DMS 273 (cell line): Measurements from ENCODE around the gene ADI1.

Source experiments
- DNase-seq: peaks from one replicate; lab custom pipeline; 2025; ENCODE audit not compliant: unreplicated experiment; lab: John Stamatoyannopoulos, UW

Gene ADI1, protein sequence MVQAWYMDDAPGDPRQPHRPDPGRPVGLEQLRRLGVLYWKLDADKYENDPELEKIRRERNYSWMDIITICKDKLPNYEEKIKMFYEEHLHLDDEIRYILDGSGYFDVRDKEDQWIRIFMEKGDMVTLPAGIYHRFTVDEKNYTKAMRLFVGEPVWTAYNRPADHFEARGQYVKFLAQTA

DNA sequence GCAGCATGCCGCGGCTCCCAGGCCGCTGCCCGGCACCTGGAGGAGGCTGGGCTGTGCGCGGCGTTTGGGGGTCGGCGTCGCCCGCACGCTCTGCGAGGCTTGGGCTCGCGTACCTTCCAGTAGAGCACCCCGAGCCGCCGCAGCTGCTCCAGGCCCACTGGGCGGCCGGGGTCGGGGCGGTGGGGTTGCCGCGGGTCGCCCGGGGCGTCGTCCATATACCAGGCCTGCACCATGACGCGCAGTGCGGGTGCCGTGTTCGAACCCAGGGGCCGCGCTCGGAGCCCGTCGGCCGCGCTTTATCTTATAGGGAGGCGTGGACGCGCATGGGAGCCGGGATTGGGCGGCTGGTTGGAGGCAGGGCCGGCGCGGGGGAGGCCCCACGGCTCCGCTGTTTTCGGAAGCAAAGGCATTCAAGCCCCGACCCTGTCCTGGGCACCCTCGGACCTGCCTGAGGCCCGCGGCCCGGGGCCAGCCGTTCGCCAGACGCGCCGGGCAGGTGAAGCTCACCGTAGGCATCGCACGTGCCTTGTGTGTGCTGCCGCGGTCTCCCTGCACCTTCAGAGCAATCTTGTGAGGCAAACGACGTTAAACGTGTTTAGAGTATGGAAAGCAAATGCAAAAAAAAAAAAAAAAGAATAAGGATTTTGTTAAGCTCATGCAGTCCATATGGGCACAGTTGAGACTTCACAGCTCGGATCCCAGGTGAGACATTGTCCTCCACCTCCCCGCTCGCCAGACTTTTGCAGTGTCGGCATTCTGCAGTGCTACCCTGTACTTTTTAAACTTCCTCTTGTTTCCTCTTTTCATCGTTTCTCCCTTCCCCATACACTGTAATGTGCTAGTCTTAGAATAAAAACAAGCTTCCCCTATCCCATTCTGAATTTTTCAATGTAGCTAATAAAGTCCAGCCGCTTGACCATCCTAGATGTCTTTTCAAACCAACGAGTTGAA lies at the start of gene ADI1:
Gene ADI1 (minus strand): TSS at position 277 of the 951 bp plus-strand sequence. CDS start 44 bp downstream, at position 233.
- peak; percentile 92 for DNase-seq

DNA sequence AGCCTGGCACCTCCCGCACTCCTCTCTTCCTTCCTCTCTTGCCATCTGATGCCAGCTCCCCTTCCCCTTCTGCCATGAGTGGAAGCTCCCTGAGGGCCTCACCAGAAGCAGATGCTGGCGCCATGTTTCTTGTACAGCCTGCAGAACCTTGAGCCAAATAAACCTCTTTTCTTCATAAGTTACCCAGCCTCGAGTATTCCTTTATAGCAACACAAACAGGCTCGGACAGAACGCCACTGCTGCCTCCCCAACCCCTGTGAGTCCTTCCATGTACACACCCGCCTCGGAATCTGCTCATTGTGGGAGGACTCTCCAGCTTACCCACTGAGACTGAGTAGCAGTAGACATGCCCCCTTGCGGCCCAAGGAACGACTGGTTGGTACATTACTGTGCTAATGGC lies 47.5 kb upstream of the ADI1 start:
- no peak for DNase-seq

DNA sequence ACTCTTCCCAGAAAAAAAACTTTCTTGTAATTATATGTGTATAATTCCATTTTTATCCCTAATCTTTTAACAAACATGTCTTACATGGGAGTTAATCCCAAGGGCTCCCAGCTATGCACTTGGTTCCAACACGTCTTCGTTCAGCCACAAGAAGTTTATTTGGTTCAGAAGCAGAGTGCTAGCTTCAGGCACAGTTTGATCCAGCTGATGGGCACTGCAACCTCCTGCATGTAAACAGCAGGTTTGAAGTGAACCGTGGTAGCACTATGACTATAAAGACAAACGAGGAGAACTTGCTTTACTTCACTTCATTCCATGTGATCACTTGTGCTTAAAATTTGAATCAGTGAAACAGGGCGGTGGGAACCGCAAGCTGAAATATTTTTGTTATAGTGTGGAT lies 45.8 kb upstream of the ADI1 start:
- DNase-seq: no peak

DNA sequence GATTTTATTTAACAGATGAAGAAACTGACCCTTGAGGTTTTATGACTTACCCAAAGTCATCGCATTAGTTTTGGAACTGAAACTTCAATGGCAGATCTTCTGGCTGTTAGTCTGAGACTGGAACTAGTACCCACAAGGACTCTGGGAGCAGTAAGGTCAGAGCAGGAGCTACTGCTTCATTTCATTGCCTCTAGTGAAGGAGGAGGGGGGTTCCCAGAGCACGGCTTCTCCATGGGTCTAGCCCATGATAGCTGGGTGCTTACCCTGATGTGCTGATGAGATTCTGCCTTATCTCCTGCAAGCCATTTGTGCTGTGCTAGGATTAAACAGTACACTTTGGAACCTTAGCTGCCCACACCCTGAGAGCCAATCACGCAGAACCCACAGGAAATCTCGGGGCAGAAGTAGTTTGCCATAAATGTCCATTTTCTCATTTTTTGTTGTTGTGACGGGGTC lies 44.2 kb upstream of the ADI1 start:
- no peak for DNase-seq

DNA sequence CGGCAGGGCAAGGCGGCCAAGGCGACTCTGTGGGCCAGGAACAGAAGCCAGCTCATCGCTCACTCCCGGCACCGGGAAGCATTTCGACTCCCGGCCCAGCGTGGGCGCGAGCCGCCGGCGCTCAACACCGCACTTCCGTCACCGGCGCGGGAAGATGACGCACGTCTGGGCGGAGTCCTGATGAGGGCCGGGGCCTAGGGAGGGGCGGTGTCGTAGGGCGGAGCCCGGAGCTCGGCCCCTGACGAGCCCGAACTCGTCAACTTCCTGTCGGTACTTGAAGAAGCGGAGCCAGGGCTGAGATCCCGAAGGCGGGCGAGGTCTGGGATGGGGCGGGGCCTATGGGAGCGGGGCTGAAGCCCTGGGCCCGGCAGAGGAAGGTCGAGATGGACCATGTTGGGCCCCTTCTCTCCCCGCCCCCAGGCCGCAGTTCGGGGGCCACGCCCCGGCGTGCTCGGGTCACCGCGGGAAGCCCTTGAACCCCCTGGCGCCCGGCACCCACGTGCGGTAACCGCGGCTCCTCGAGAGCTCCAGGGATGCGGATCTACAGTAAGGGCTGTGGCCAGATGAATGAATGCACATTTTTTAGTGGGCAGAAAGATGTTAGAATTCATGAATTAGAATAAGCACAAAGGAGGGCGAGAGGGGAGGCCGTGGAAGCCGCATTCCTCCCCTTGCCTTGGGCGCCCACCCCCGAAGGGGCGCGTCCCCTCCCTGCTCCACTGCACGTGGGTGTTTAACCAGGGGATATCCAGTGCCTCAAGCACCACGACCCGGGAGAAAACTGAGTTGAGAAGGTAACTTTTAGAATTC lies 39.1 kb upstream of the ADI1 start, which contains the start of gene RNASEH1:
Gene RNASEH1 (minus strand): TSS at position 129 of the 810 bp plus-strand sequence. CDS start 73 bp downstream, at position 56.
- DNase-seq: peak; percentile 99

DNA sequence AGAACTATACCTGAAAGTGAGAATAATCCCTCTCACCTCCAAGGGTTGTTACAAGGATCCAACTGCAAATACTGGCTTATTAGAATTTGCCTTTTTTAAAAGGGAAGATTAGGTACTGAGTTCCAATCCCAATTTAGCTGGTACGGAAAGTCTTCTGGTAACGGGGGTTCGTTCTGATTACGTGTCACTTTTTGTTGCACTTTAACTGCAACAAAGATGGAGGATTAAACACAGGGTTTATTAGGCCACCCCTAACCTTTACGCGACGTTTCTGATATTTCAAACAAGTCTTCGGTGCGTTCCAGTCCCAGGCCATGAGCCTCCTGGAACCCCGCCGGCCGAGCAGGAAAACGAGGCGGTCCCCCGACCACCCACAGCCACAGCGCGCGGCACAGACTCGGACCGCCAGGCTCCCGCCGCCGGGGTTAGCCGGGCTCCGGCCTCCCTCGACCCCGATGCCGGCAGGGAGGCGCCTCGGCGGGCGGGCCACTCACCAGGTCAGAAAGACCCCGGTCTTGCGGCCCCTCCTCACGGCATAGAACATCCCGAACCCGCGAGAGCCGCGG lies 38.4 kb upstream of the ADI1 start:
- no peak for DNase-seq

DNA sequence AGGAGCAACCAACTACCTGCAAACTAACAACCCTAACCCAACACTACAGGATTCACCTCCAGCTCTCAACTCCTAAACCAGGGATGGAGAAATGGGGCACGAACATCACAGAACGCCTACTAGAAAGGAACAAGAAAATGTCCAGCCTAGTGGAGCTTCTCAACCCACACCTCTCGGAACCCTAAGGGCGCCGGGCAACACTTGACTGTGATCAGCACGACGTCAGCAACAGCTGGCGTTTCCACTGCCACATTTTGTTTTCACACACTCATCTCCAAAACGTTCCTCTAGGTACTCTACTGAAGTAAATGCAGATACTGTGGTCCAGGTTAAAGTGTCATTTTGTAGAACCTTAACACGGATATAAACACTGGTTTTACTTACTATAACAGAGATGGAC lies 34.6 kb upstream of the ADI1 start:
- DNase-seq: no peak

DNA sequence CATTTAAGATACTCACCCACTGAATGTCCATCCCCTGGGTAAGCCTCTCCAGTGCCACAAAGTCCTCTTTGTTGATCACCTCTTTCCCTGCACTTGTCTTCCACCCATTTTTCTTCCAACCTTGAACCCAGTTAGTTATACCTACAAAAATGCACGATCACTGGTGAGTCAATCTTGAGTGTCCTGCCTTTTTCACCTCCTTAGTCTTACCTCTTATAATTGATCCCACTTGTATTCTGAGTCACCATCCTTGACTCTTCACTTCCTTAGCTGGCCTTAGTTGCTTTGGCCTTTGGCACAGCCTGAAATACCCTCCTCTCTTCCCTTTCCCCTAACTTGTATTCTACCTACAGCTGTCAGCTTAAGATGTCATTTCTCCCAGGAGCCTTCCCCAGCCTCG lies 28.6 kb upstream of the ADI1 start:
- no peak for DNase-seq

DNA sequence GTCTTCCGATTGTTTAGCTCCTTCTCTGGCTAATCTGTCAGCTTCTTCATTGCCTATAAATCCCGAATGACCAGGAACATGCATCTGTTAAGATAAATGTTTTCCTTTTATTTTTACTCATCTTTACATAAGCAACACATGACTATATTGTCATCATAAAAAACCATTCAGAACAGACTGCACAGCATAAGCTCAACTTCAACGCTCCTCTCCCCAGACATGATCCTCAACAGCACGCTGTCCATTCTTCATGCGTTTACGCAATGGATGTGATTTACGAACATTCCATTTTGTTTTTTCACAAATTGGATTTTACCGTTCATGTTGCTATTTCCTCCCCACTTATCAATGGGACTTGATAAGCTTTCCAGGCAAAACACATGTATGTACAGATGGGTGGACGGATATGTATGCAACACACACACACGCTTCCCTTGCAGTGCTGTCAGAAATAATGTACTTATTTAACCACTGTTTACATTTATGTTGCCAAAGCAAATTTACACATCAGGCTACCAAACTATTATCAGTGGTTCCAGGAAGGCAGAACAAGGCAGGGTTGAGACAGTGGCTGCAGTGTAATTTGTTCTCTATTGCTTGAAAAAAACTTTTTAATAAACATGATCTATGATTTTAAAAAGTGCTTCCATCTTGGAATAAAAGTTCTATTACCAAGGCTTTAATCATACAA lies 26.6 kb upstream of the ADI1 start:
- DNase-seq: no peak

DNA sequence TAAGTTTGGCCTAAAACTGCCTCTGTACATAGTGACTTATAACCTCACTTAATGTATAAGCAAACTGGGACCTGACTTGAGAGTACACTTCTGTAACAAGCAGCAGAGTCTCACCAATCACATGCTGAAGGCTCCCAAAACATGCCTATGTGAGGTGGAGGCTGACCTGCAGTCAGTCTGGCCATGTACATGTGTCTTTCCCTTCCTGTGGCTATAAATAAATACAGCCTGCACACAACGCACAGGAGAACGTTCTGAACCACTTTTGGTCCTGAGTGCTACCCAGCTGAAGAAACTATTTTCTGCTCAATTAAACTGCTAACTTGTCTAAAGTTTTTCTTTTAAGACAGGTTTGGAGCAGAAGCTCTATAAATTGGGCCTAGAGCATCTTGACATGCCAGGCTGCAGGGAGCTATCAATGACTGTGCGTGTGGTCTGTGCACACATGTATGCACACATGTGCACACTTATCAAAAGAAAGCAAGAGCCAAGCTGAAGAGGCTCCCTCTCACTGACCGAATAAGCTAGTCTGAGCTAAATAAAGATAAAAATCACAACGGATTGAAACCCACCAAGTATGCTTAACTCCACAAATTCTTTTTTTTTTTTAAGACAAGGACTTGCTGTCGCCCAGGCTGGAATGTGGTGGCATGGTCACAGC lies 23.8 kb upstream of the ADI1 start:
- no peak for DNase-seq

DNA sequence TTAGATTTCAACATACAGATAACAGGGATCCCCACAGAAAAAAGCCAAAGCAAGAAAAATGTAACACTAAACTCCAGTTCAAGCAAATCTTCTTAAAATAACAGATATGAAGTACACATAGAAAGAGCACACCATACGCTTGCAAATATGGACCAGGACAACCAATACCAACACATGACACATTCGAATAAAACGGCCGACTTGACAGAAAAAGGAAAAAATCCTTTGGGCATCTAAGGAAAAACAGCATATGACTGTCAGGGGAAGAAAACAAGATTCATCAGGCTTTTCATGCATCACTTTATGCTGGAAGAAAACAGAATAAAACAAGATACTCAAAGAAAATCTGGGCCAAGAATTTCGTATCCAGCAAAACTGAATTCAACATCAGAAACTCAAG lies 22.8 kb upstream of the ADI1 start:
- DNase-seq: no peak

DNA sequence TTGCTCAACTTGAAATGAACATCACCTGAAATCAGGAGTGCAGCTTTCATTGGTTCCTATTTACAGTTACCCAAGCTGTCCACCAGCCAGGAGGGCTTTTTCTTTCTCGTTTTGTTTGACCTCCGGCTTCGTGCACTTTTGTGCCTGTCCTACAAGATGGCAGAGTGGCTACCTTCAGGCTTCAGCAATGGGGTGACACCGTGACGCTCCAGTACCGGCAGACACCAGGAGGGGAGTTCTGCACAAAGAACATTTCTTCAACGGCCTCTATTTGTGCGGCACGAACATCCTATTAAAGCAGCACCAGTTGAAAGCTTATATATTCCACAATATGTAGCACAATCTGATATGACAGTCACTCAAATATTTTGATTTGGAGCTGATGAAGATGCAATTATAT lies 20.5 kb upstream of the ADI1 start:
- DNase-seq: no peak

DNA sequence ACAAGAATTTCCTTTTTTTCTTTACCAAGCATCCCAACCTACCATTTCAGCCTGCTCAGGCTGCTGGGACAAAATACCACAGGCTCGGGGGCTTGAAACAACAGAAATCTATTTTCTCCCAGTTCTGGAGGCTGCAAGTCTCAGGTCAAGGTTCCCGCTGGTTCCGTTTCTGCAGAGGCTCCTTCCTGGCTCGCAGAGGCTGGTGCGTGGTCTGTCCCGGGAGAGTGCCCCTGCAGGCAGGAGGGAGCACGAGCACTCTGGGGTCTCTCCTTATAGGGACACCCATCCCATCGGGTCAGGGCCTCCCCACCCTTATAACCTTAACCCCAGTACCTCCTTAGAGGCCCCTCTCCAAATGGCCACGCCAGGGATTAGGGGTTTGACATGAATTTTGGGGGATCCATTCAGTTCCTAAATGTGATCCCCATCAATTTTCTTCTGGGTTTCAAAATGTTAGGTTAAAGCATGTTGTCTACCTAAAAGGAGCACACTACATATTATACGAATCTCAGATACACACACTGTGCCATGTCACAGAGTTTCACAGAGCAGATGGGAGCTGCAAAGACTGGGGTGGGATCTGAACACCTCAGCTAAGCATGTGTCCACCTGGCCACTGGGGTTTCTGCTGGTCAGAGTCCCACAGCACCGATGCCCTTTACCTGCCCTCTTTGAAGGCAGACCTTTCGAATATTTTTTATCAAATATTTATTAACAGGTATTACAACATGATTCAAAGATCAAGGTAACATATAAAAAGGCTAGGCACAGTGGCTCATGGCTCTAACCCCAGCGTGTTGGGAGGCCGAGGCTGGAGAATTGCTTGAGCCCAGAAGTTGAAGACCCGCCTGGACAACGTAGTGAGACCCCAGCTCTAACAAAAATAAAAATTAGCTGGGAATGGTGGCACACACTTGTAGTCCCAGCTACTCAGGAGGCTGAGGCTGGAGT lies 17.6 kb upstream of the ADI1 start:
- peak; percentile 48 for DNase-seq

DNA sequence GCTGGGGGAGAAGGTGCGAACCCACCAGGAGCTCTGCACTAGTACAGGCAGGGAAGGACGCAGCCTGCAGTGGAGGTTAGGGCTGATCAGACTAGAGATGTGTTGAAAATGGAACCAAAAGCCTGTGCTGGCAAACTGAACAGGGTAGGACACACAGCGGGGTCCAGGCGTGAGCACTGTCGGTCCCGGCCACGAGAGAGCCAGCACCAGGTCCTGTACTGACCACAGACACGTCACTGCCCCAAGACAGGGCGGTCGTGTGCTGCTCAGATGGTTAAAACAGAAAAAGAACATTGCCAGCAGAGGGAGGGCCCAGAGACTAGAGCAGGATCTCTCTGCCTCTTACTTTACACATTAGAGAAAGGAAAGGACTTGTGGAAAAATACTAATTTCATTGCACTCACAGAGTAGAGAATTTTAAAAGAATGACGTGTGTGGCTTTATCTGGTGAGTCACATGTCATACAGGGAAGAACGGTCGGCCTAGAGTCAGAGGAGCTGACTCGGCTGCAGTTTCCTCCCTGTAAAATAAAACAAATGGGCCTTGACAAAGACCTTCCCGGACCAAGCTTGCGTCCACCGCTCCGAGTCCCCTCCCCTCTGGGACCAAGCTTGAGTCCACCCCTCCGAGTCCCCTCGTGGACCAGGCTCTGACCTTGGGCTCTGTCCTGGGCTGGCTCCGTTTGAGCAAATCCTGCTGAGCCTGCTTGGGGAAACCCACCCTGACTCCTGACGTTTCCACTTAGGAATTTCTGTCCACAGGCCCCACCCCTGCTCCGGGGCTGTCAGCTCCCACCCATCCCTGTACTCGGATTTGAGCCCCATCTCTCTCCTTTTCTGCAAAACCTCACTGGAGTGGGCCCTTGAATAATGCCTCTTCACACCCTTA lies 16.7 kb upstream of the ADI1 start:
- DNase-seq: no peak

DNA sequence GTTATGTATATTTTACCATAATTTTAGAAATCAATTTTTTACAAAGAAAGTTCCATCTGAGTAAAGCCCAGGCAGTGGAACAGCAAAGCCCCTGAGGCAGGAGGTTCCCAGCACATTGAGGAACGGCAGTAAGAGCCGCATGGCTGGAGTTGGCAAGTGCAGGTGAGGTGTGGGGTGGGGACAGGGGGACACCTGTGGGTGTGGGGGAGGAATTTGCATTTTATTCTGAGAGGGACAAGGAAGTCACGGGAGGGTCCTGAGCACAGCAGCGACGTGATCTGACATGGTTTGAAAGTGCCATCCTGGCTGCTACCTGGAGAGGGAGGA lies 16.1 kb upstream of the ADI1 start:
- DNase-seq: no peak

DNA sequence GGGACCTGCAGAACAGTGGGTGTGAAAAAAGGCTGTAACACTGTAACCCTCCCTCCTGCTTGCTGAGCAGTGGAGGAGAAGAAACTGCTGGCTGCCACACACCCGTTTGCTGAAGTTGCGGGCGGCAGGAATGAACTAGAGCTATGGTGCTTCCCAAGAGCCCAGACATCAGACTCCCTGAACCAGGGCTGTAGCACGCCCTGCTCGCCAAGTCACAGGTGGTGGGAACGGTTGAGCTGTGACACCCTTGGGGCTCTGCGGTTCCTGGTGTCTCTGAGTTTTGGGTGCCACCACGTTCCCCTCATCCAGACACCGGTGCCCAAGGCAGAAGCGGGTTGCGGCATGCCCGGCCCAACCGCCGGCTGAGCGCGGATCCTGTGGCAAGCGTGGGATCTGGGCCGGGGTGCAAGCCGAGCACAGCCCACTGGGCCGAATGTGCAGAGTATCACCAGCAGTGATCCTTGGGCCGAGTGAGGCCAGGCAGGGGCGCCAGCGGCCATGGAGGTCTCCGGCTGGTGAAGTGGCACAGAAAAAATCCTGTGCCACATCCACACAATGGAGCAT lies 15.0 kb upstream of the ADI1 start:
- DNase-seq: no peak

DNA sequence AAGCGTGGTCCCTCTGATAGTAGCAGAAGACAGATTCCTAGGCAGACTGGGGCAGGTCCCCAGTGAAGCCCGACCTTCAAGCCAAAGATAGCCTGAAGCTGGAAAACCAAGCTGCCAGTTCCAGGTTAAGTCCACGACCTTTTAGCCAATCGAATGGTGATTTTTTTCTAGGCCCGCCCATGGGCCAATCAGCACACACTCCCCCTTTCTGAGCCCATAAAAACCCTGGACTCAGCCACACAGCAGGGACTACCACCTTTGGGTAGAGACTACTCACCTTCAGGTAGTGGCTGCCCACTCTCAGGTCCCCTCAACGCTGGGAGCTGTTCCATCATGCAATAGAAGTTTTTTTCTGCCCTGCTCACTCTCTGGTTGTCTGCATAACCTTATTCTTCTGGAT lies 14.5 kb upstream of the ADI1 start:
- DNase-seq: no peak

DNA sequence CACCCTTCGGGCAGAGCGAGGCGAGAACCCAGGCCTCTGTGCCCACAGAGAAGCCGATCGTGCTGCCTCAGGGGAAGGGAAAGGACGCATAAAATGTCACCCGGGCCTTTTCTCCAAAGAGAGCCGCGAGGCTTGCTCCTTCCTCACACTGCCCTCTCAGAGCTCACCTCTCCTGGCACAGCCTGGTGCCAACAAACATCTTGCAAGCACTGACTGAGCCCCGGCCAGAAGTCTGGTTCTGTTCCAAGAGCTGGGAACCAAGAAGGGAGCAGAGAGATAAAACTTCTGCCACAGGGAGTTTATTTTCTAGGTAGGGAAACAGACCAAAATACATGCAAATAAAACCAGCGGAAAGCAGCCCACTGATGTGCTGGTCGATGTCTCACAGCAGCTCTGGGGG lies 13.6 kb upstream of the ADI1 start:
- DNase-seq: no peak
